ENCODE measurements around the gene CP.
A peak's percentile ranks its signal among the peaks of the same experiment; 100 is the strongest.

Gene CP

GRCh38 chr3:149231871-149232270 lies 10.2 kb upstream of the CP start:
- no peaks in the 10 kb centered on the region for H3K36me3 ChIP-seq (ENCODE audit: control insufficient read depth, insufficient read depth, low read length)
- TF ChIP-seq CTCF (IDR thresholded peaks at IDR 0.05), result no peak
- H3K4me3 ChIP-seq (ENCODE audit: low read depth, low read length), result no peak overlapping the region
- H3K4me2 ChIP-seq (ENCODE audit: low read length), result no peak overlapping the region
- H2AFZ ChIP-seq, result no peak overlapping the region
- H3K27ac ChIP-seq, result no peak overlapping the region
- no peak overlapping the region for H3K9ac ChIP-seq
- H3K79me2 ChIP-seq, result no peaks in the 10 kb centered on the region
- no peaks in the 10 kb centered on the region for H3K9me3 ChIP-seq (ENCODE audit: control insufficient read depth, low read length)
- no peaks in the 10 kb centered on the region for H3K4me1 ChIP-seq
- H3K27me3 ChIP-seq (ENCODE audit: control insufficient read depth, insufficient read depth, low read length), result no peaks in the 10 kb centered on the region

GRCh38 chr3:149227591-149228268 lies 6.1 kb upstream of the CP start:
- H2AFZ ChIP-seq, result no peak overlapping the region
- TF ChIP-seq CTCF (IDR thresholded peaks at IDR 0.05), result no peak
- H3K4me2 ChIP-seq (ENCODE audit: low read length), result no peak overlapping the region
- no peaks in the 10 kb centered on the region for H3K79me2 ChIP-seq
- H3K36me3 ChIP-seq (ENCODE audit: control insufficient read depth, insufficient read depth, low read length), result no peaks in the 10 kb centered on the region
- H3K4me3 ChIP-seq (ENCODE audit: low read depth, low read length), result no peak overlapping the region
- H3K27me3 ChIP-seq (ENCODE audit: control insufficient read depth, insufficient read depth, low read length), result no peaks in the 10 kb centered on the region
- H3K27ac ChIP-seq, result no peak overlapping the region
- no peaks in the 10 kb centered on the region for H3K4me1 ChIP-seq
- no peaks in the 10 kb centered on the region for H3K9me3 ChIP-seq (ENCODE audit: control insufficient read depth, low read length)
- H3K9ac ChIP-seq, result no peak overlapping the region

- H3K36me3 ChIP-seq (ENCODE audit: control insufficient read depth, insufficient read depth, low read length), result no peaks in the 10 kb centered on the region
- no peaks in the 10 kb centered on the region for H3K79me2 ChIP-seq
- no peaks in the 10 kb centered on the region for H3K27me3 ChIP-seq (ENCODE audit: control insufficient read depth, insufficient read depth, low read length)
- no peaks in the 10 kb centered on the region for H3K4me1 ChIP-seq
- H3K4me2 ChIP-seq (ENCODE audit: low read length), result no peak overlapping the region
- no peaks in the 10 kb centered on the region for H3K9me3 ChIP-seq (ENCODE audit: control insufficient read depth, low read length)
- H3K9ac ChIP-seq, result no peak overlapping the region
- H3K4me3 ChIP-seq (ENCODE audit: low read depth, low read length), result no peak overlapping the region
- TF ChIP-seq CTCF (IDR thresholded peaks at IDR 0.05), result no peak
- H2AFZ ChIP-seq, result no peak overlapping the region
- H3K27ac ChIP-seq, result no peak overlapping the region
Measured at GRCh38 chr3:149226776-149227175, 5.1 kb upstream of the CP start.

GRCh38 chr3:149224736-149225594 lies 3.3 kb upstream of the CP start:
- peak overlapping the region; percentile 63 for H3K27ac ChIP-seq
- no peak for TF ChIP-seq CTCF (IDR thresholded peaks at IDR 0.05)
- H3K4me2 ChIP-seq (ENCODE audit: low read length), result peak overlapping the region; percentile 76
- peak overlapping the region; percentile 62 for H3K4me3 ChIP-seq (ENCODE audit: low read depth, low read length)
- H3K4me1 ChIP-seq, result no peaks in the 10 kb centered on the region
- H3K9ac ChIP-seq, result no peak overlapping the region
- no peaks in the 10 kb centered on the region for H3K27me3 ChIP-seq (ENCODE audit: control insufficient read depth, insufficient read depth, low read length)
- H3K9me3 ChIP-seq (ENCODE audit: control insufficient read depth, low read length), result no peaks in the 10 kb centered on the region
- no peaks in the 10 kb centered on the region for H3K36me3 ChIP-seq (ENCODE audit: control insufficient read depth, insufficient read depth, low read length)
- peak overlapping the region; percentile 50 for H2AFZ ChIP-seq
- H3K79me2 ChIP-seq, result no peaks in the 10 kb centered on the region

Measured in parathyroid adenoma (tissue), 2 donors.